ENCODE data around the gene TRPM2.

The TRPM2 gene

DNA sequence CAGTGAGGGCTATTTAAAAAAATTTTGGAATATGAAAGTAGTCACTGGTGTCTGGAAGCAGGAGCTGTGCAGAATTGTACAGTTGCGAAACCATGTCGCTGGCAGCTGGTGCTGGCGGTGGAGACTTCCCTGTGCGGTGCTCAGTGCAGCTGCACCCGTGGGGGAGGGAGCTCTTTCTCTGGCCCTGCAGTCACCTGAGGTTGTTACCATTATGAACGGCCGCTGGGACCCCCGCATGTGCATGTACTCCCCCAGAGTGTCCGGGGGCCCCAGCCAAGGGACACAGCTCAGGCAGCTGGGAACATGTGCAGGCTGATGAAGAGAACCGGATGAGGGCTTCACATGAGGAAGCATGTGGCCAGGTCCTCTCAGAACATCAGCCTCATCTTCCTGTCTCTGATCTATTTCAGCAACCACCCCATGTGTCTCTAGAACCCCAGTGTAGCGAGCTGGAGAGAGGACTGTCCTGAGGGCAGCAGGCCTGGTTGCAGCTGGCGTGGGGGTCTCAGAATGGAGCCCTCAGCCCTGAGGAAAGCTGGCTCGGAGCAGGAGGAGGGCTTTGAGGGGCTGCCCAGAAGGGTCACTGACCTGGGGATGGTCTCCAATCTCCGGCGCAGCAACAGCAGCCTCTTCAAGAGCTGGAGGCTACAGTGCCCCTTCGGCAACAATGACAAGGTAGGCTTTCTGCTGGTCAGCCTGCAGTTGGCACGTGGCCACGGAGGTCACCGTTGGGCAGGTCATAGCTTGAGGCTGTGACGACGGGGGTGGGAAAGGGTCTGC is at the start of gene TRPM2:
Gene TRPM2 (plus strand): TSS at position 431 of the 780 bp plus-strand sequence. CDS start 80 bp downstream, at position 511.
- DNase-seq (ENCODE audit: low read depth) = no peak
- H3K4me3 ChIP-seq (ENCODE audit: low read depth, low read length) = no peak within 1 kb of the TSS
- TF ChIP-seq CTCF (IDR thresholded peaks at IDR 0.05; ENCODE audit: low read depth, low read length, missing control alignments) = no peak
- in situ Hi-C loops (cut with HindIII; ENCODE audit: low sequenced_read_pairs) = no loop called here

DNA sequence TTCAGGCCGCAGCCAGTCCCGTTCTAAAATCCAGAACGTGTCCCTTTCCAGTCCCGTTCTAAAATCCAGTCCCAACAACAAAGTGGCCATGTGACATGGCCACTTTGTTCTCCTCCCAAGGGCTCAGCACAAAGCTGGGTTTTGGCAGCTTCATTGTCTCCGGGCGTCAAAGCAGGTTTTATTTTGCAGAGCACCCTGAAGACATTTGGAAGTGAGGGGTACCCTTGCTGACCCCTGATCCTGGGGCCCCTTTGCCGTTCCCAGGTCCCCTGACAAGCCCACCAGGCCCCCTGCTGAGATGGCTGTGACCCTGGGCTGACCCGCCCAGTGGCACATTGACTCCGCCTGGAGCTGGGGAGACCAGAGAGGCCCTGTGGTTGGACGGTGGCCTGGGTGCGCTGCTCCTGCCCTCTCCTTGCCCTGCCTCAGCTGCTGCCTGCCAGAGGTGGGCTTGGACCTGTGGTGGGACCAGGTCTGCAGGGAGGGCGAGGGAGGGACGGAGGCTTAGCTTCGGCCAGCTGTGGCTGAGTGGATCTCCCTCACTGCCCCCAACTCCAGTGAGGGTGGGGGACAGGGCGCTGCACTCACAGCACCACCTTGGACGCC is 49.3 kb upstream of the TRPM2 start:
- TF ChIP-seq CTCF (IDR thresholded peaks at IDR 0.05; ENCODE audit: low read depth, low read length, missing control alignments) = no peak
- no peak overlapping the region for H3K4me3 ChIP-seq (ENCODE audit: low read depth, low read length)
- in situ Hi-C loops (cut with HindIII; ENCODE audit: low sequenced_read_pairs) = no loop called here
- DNase-seq (ENCODE audit: low read depth) = no peak

DNA sequence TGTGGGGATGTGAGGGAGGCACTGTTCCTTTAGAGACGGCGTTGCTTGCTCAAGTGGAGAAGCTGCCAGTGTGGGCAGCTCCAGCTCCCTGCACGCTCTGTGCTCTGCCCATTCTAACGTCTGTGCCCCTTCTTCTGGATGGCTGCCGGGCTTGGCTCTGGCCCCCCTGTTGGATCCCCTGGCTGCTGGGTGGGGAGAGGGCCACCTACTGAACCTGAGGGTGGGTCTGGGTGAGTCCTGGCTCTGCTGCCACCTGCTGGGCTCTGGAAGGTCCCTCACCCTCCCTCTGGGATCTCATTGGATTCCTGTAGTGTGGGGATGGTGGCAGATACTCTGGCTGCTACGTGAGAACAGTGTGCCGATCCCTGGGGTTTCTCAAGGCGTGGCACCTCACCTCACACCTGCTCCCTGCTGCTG is 48.5 kb upstream of the TRPM2 start:
- in situ Hi-C loops (cut with HindIII; ENCODE audit: low sequenced_read_pairs) = no loop called here
- TF ChIP-seq CTCF (IDR thresholded peaks at IDR 0.05; ENCODE audit: low read depth, low read length, missing control alignments) = peak; percentile 72
- no peak overlapping the region for H3K4me3 ChIP-seq (ENCODE audit: low read depth, low read length)
- peak; percentile 9 for DNase-seq (ENCODE audit: low read depth)

- no peak for DNase-seq (ENCODE audit: low read depth)
- no peak for TF ChIP-seq CTCF (IDR thresholded peaks at IDR 0.05; ENCODE audit: low read depth, low read length, missing control alignments)
- in situ Hi-C loops (cut with HindIII; ENCODE audit: low sequenced_read_pairs) = no loop called here
- H3K4me3 ChIP-seq (ENCODE audit: low read depth, low read length) = no peak overlapping the region
Observed at GRCh38 chr21:44305691-44306090, 47.7 kb upstream of the TRPM2 start.

GRCh38 chr21:44306936-44307704 is 46.3 kb upstream of the TRPM2 start:
- in situ Hi-C loops (cut with HindIII; ENCODE audit: low sequenced_read_pairs) = no loop called here
- no peak for DNase-seq (ENCODE audit: low read depth)
- H3K4me3 ChIP-seq (ENCODE audit: low read depth, low read length) = no peak overlapping the region
- TF ChIP-seq CTCF (IDR thresholded peaks at IDR 0.05; ENCODE audit: low read depth, low read length, missing control alignments) = no peak

GRCh38 chr21:44310628-44311507 is 42.6 kb upstream of the TRPM2 start:
- H3K4me3 ChIP-seq (ENCODE audit: low read depth, low read length) = no peak overlapping the region
- no peak for TF ChIP-seq CTCF (IDR thresholded peaks at IDR 0.05; ENCODE audit: low read depth, low read length, missing control alignments)
- DNase-seq (ENCODE audit: low read depth) = no peak
- in situ Hi-C loops (cut with HindIII; ENCODE audit: low sequenced_read_pairs) = no loop called here

Measured in astrocyte of the cerebellum (primary cell).